Right ventricle myocardium superior (tissue), 1 donor: ENCODE data around the gene THOP1. TPM values are rescaled to one million over a fixed set of nuclear protein-coding genes. Genes with fewer than 3 reads are reported as not detected.

ENCODE experiments used
- ATAC-seq: fragments of 200-7000 bp; cut with Tn5 transposase; one replicate; pipeline ENCODE4 v1.9.1; 2020; ENCODE audit warnings: mild to moderate bottlenecking; ENCODE audit not compliant: poor library complexity
- DNase-seq: peaks from one replicate; pipeline ENCODE4 v3.0.0-alpha.2; 2020
- intact Hi-C: fragments of 100-400 bp; cut with DNase I; formaldehyde crosslinking; loops from one replicate; pipeline ENCODE4 v1.11.2; 2022
- total RNA-seq: library from RNA; stranded (reverse); fragmentation: NEBNext Ultra II Directional; extraction: Animal tissue kit (Norgen Biotek cat#: 25700); gene quantifications from one replicate; pipeline ENCODE4 v1.2.1, GENCODE V29; 2021
- donor health status: DM: no; HTN: yes; CAD: no; lungs with severe emphysema.

Gene THOP1
- total RNA-seq, 1 donor from 2014 or later = 52.6 TPM

GRCh38 chr19:2797280-2797679 lies 12.0 kb downstream of the THOP1 start:
- DNase-seq = peak; percentile 65
- intact Hi-C loops = no loop called here
- ATAC-seq = peak; percentile 68

DNA sequence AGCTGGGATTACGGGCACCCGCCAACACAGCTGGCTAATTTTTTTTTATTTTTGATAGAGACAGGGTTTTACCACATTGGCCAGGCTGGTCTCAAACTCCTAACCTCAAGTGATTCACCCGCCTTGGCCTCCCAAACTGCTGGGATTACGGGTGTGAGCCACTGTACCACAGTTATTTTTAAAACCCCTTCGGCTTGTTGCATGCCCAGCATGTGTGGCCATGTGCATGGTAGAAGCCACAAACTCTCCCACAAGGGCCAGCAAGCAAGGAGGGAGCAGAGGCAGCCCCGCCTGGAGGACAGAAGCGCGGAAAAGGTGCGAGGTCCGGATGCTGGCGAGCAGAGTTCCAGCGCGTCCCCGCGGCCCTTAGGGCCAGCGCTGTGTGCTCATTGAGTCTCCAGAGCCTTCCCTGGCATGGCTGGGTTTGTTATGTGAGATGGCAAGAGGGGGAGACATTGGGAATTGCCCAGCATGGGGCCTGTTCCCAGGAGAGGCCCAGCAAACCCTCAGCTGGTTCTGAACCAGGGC lies 12.9 kb downstream of the THOP1 start:
- DNase-seq (no peak), ATAC-seq (no peak)
- intact Hi-C loops = no loop called here

- intact Hi-C loops = no loop called here
- peak; percentile 71 for ATAC-seq
Measured at GRCh38 chr19:2798733-2799132, 13.4 kb downstream of the THOP1 start.

DNA sequence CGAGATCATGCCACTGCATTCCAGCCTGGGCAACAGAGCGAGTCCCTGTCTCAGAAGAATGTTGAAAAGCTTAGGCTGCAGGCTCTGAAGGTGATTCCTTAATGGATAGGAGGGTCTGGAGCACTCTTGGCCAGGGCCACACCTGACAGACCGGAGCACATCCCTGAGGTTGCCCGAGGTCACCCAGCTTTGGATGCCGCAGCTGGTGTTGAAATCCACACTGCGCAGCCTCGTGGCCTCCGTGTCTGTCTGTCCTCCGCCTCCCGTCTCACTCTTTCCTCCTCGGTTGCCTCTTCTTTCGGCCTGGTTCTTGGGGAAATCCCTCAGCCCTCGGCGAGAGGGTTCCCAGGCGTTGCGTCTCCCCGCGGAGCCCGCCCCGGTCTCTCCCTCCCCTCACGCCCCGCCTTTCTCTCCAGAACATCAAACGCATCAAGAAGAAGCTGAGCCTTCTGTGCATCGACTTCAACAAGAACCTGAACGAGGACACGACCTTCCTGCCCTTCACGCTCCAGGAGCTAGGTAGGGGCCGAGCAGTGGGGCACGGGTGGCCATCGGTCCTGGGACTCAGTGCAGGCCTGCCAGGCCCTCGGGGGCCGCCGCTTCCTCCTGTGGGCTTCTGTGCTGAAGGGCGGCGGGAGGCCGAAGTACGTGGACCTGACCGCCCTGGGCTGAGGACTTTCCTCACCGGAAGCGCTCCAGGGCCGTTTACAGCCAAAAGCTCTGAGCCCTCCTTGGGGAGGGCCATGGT lies 14.1 kb downstream of the THOP1 start:
- no peak for DNase-seq
- intact Hi-C loops = no loop called here
- ATAC-seq = no peak

More at GRCh38 chr19:2798733-2799132, 13.4 kb downstream of the THOP1 start:
- DNase-seq = peak; percentile 80

DNA sequence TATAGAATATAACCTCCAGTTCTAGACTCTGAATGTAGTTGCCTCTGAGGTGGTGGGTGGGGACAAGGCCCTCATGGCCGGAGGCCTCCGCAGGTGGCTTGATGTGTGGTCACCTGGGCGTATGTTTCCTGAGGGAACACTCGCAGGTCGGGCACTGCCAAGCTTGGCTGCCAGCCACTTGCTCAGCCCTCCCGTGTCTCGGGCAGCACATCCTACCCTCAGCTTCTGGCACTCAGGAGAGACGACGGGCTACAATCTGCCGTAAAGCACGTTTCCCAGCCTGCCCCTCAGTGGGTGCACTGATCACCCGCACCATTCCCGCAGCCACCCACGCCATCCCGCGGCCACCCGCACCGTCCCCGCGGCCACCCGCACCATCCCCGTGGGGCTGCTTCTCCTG lies 15.2 kb downstream of the THOP1 start:
- intact Hi-C loops = no loop called here
- DNase-seq (peak; percentile 64), ATAC-seq (peak; percentile 24)

- intact Hi-C loops = no loop called here
- DNase-seq = no peak
- no peak for ATAC-seq
Measured at GRCh38 chr19:2802826-2803225, 17.5 kb downstream of the THOP1 start.

DNA sequence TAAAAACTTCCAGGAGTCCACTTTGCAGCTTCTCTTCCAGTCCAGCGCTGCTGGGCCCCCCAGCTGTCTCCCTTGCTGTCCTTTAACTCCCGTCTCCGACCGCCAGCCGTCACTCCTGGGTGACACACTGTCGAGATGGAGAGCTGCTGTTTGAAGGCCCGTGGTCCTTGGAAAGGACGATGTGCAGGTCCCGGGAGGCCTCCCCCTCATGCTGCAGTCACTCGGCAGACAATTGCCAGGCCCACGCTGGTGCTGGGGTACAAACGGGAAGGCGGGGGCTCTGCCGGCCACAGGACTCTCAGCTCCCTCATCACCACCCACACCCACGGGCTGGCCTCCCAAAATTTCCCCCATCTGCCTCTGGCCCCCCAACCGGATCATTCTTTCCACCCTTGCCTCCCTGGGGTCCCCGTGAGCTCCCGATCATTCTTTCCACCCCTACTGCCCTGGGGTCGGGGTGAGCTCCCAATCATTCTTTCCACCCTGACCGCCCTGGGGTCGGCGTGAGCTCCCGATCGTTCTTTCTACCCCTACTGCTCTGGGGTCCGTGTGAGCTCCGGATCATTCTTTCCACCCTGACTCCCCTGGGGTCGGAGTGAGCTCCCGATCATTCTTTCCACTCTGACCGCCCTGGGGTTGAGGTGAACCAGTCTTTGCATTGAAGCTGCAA lies 18.3 kb downstream of the THOP1 start:
- intact Hi-C loops = no loop called here

DNA sequence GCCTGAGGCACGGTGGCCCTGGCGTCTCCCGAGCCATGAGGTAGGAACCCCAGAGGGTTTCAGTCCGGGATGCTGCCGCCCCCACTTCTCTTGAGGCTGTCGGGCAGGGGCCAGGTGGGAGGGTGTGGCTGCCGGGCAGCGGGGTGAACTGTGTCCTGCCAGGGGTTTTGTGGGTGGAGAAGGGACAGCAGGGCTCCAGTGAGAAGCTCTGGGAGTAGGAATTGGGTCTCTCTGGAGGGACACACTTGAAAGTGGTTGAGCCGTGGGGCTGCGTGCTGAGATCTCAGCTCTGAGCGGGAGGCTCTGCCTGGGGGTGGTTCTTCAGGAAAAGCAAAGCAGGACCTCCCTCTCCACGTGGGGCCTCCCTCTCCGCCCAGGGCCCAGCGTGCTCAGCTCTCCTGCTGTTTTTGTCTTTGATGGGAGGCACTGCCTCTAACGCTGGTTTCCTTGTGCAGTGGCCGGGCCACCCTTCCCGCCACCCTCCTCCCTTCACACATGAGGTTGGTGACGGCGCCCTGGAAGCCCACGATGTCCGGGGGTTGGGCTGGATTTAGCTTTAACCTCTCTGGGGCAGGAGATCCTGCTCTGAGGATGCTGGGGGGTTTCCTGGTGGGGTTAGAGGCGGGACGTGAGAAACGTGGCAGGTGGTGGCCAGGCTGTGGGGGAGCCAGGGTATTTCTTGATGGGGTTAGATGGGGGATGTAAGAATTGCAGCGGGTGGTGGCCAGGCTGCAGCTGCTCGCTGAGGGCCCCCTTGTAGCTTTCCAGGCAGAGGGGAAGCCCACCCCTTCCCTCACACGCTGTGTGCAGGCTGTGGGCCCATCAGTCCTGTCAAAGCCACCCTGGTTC lies 19.1 kb downstream of the THOP1 start:
- DNase-seq (no peak), ATAC-seq (no peak)

More for the DNA sequence above, 18.3 kb downstream of the THOP1 start:
- DNase-seq (no peak), ATAC-seq (no peak)

GRCh38 chr19:2805261-2805900 lies 20.1 kb downstream of the THOP1 start:
- intact Hi-C loops = no loop called here
- DNase-seq (no peak), ATAC-seq (no peak)

More for the DNA sequence above, 19.1 kb downstream of the THOP1 start:
- intact Hi-C loops = no loop called here

DNA sequence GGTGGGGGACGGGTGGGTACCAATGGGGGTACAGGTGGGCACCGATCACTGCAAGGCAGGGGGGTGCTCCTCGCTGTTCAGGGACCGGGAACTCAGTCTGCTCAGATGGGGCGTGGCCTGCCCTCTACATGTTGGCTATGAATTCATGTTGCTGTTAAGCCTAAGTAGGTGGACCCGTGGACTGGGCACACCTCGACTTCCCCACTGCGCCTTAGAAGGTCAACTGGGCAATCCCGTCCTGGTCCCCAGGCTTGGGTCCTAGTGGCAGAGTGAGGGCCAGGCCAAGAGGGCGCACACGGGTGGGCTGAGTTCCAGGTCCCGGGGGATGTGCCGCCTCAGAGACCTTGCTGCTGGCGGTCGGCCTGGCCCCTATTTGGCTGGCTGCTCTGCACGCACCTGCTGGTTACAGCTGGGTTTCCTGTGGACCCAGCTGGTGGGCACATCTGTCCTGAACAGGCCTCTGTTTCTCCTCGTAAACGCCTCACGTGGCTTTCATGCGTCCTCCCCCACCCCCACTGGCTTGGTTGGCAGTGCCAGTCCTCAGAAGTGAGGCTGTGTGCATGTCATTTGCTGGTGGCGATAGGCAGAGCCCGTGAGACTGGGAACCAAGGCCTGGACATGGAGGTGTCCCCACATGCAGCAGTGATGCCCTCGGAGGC lies 20.8 kb downstream of the THOP1 start:
- ATAC-seq (no peak), DNase-seq (no peak)
- intact Hi-C loops = no loop called here

DNA sequence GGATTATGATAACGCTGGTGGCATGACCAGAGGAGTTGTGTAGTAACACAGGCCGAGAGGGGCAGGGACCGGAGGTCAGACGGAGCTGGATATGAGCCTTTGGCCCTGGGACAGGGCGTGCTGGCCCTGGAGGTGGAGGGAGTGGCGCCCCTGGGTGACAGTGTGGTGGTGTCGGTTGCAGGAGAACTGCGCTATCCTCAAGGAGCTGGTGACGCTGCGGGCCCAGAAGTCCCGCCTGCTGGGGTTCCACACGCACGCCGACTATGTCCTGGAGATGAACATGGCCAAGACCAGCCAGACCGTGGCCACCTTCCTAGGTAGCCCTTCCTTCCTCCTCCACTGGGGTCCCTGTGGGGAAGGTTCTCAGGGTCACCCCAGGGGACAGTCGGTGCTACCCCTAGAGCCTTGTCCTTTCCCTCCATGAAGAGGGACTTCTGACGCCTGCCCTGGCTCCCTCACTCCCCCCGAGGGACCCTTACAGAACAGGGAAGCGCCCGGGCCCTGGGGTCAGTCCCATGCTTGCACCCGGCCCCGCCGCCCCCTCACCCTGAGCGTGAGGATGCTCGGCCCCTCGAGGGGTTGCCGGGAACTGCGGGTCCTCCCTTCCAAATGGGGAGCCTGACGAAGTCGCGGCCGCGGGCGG lies 21.6 kb downstream of the THOP1 start:
- ATAC-seq (no peak), DNase-seq (no peak)
- intact Hi-C loops = no loop called here

GRCh38 chr19:2807379-2808128 lies 22.3 kb downstream of the THOP1 start:
- DNase-seq (no peak), ATAC-seq (no peak)
- intact Hi-C loops = no loop called here

DNA sequence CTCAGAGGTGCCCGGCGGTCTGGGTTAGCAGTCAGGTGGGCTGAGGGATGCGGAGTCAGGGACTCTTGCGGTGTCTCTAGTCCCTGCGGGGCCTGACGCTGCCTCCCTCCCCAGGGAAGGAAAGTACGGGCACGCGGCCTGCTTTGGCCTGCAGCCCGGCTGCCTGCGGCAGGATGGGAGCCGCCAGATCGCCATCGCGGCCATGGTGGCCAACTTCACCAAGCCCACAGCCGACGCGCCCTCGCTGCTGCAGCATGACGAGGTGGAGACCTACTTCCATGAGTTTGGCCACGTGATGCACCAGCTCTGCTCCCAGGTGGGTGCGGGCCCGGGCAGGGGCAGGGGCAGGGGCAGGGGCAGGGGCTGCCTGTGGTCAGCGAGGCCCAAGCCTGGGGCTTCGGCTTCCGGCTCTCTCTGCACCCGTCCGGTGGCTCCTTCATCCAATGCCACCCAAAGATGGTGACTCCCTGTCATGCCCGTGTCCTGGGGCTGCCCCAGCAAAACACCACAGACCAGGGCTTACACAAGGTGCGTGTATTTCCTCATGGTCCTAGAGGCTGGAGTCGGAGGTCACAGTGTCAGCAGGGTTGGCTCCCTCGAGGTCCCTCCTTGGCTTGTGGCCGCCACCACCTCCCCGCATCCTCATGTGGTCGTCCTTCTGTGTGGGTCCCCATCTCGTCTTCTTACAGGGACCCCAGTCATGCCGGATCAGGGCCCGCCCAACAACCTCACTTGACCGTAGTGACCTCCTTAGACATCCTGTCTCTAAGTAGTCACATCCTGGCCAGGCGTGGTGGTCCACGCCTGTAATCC lies 23.0 kb downstream of the THOP1 start:
- intact Hi-C loops = no loop called here
- DNase-seq (no peak), ATAC-seq (no peak)

- DNase-seq (no peak), ATAC-seq (no peak)
- intact Hi-C loops = no loop called here
Measured at GRCh38 chr19:2809387-2810140, 24.3 kb downstream of the THOP1 start.

GRCh38 chr19:2810141-2811091 lies 25.1 kb downstream of the THOP1 start:
- DNase-seq = no peak
- ATAC-seq = no peak
- intact Hi-C loops = no loop called here
